T-helper 1 cell (primary cell): ENCODE measurements around the gene MACC1.
"Not testable (repeated sequence)": the region's sequence is repeated elsewhere in the genome, so short reads cannot be mapped to it uniquely, and the experiment has no call there.

Experiments
- DNase-seq, 5 donors: peaks; one replicate each; pipeline ENCODE4 v3.0.0-alpha.2; 2012 to 2020

The MACC1 gene

GRCh38 chr7:20122653-20123316 is 94.4 kb downstream of the MACC1 start:
- not testable (repeated sequence) for DNase-seq

GRCh38 chr7:20122073-20122472 is 95.1 kb downstream of the MACC1 start:
- no peak for DNase-seq

- no peak for DNase-seq
Observed at GRCh38 chr7:20121404-20121803, 95.8 kb downstream of the MACC1 start.

- not testable (repeated sequence) for DNase-seq
Observed at GRCh38 chr7:20120611-20121168, 96.5 kb downstream of the MACC1 start.

- DNase-seq, result no peak
Observed at GRCh38 chr7:20116869-20117268, 100.3 kb downstream of the MACC1 start.

GRCh38 chr7:20114468-20114867 is 102.7 kb downstream of the MACC1 start:
- DNase-seq, result peak in 1 of 5 donors; percentile 15

GRCh38 chr7:20113427-20114027 is 103.7 kb downstream of the MACC1 start:
- DNase-seq, result no peak

- no peak for DNase-seq
Observed at GRCh38 chr7:20112696-20113095, 104.5 kb downstream of the MACC1 start.

GRCh38 chr7:20111821-20112542 is 105.2 kb downstream of the MACC1 start:
- peak in 1 of 5 donors; percentile 15 for DNase-seq

- no peak for DNase-seq
Observed at GRCh38 chr7:20107582-20107981, 109.6 kb downstream of the MACC1 start.

- DNase-seq, result no peak
Observed at GRCh38 chr7:20104696-20105095, 112.5 kb downstream of the MACC1 start.

- DNase-seq, result no peak
Observed at GRCh38 chr7:20102982-20103381, 114.2 kb downstream of the MACC1 start.

GRCh38 chr7:20095862-20096261 is 121.3 kb downstream of the MACC1 start:
- DNase-seq, result no peak

GRCh38 chr7:20095436-20095835 is 121.7 kb downstream of the MACC1 start:
- no peak for DNase-seq

GRCh38 chr7:20089431-20089830 is 127.8 kb downstream of the MACC1 start:
- DNase-seq, result no peak

- no peak for DNase-seq
Observed at GRCh38 chr7:20085086-20085485, 132.1 kb downstream of the MACC1 start.
